Activated CD4-positive, CD25-positive, alpha-beta regulatory T cell treated with anti-CD3 and anti-CD28 coated beads, Interleukin-2, amount 50 U/mL, for 24 hours (primary cell): ENCODE measurements around the gene HPD.
A peak's percentile ranks its signal among the peaks of the same experiment; 100 is the strongest.

Experiments
- ATAC-seq, 2 donors: fragments of 150-1000 bp; cut with Tn5 transposase; one replicate each; pipeline ENCODE4 v1.10.0; 2021; ENCODE audit warnings: mild to moderate bottlenecking in 1 of 2, moderate library complexity in 1 of 2

Gene HPD

DNA sequence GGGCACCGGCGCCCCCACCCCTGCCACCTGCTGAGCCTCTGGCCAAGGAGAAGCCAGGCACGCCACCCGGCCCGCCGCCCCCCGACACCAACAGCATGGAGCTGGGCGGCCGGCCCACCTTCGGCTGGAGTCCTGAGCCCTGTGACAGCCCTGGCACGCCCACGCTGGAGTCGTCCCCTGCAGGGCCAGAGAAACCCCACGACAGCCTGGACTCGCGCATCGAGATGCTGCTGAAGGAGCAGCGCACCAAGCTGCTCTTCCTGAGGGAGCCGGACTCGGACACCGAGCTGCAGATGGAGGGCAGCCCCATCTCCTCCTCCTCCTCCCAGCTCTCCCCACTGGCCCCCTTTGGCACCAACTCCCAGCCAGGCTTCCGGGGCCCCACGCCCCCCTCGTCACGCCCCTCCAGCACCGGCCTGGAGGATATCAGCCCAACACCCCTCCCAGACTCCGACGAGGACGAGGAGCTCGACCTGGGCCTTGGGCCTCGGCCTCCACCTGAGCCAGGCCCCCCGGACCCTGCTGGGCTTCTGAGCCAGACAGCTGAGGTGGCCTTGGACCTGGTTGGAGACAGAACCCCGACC, 48.3 kb downstream of the HPD start:
- ATAC-seq: no peak

DNA sequence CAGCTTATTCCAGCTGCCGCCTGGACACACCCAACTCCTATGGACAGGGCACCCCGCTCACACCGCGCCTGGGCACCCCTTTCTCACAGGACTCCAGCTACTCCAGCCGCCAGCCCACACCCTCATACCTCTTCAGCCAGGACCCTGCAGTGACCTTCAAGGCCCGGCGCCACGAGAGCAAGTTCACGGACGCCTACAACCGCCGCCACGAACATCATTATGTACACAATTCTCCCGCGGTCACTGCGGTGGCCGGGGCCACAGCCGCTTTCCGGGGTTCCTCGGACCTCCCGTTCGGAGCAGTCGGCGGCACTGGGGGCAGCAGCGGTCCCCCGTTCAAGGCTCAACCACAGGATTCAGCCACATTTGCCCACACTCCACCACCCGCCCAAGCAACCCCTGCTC, 48.9 kb downstream of the HPD start:
- no peak for ATAC-seq

DNA sequence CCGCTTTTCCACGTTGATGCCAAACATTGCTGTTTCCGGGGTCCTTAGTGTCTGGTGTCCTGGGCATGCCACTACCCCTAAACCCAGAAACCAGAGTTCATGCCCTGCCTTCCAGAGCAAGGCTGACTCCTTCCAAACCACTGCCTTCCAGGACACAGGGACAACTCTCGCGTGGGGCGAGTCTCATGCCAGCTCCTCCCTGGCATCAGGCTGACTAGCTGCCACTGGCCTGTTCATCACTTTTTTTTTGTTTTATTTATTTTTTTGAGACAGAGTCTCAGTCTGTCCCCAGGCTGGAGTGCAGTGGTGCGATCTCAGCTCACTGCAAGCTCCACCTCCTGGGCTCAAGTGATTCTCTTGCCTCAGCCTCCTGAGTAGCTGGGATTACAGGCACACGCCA, 50.0 kb downstream of the HPD start:
- ATAC-seq: no peak

GRCh38 chr12:121807642-121808347, 50.9 kb downstream of the HPD start:
- no peak for ATAC-seq

- ATAC-seq: no peak
These were observed 51.9 kb downstream of the HPD start for GRCh38 chr12:121806546-121807423.

- no peak for ATAC-seq
These were observed 52.6 kb downstream of the HPD start for GRCh38 chr12:121806009-121806545.

DNA sequence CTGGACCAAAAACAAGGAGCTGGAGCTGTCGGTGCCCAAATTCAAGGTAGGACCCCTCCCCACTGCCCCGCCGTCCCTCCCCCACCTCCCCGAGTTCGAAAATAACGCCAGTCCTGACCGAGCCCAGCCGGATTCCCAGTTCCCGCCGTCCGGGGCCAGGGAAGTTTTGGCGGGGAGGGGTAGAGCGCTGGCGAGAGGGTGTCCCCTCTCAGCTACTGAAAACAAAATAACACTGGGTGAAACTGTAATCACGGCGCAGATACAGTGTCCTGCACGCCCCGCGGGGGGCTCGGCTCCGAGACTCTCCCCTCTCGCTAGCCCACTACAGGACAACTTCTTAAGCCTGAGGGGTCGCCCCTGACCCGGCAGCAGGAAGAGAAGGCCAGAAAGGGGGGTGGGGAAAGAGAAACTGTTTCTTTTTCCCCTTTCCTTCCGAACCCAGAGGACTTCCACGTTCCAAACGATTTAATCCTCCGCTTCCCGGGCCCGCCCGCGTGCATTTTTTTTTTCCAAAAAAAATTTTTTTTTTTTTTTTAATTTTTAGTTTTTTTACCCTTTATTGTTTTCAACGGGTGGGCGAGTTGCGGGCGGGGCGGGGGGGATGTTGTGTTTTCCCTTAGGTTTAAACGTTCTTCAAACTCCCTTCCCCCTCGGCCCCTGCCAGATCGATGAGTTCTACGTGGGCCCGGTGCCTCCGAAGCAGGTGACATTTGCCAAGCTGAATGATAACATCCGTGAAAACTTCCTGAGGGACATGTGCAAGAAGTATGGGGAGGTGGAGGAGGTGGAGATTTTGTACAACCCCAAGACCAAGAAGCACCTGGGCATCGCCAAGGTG, 53.3 kb downstream of the HPD start:
- no peak for ATAC-seq

GRCh38 chr12:121804417-121805111, 54.1 kb downstream of the HPD start:
- ATAC-seq: no peak

GRCh38 chr12:121803861-121804416, 54.7 kb downstream of the HPD start, which contains the start of gene SETD1B:
Gene SETD1B, plus strand, starts transcription at chr12:121804009. Its CDS starts 729 bp downstream, at chr12:121804738.
- ATAC-seq: no peak

DNA sequence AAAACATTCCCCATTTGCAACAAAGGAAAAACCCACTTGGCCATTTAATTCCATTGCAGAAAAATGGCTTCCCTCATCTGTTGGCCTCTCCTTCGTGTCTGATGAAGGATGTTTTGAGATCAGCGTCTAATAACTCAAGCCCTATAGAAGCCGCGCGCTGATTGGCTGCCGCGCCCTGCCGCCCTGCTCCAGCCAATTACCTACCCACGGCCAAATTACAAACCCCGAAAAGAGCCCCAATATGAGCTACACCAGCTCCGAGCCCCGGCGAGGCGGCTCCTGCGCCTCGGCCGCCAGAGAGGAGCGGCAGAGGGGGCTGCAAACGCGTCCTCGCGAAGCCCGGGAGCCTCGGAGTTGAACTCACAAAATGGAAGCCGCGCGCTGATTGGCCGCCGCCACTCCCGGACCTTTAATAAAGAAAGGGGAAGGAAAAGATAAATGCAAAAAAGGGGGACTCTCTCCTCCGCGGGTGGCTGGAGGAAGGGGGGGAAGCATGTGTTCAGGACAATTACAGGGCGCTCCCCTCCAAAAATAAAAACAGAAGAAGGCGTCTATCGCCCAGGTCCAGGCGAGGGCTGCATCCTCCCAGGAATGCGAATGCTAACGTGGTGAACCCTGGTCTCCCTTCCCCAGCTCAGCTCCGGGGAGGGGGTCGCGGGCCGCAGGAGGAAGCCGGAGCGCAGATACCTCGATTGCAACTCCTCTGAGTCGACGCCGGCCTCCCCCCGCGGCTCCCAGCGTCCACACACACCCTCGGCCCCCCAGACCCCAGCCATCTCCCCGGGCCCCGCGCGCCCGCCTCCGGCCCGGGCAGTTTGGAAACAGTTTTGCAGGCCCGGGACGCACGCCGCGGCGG, 55.6 kb downstream of the HPD start:
- peak; percentile 59 to 62 for ATAC-seq

GRCh38 chr12:121802485-121802842, 56.2 kb downstream of the HPD start:
- ATAC-seq: no peak

DNA sequence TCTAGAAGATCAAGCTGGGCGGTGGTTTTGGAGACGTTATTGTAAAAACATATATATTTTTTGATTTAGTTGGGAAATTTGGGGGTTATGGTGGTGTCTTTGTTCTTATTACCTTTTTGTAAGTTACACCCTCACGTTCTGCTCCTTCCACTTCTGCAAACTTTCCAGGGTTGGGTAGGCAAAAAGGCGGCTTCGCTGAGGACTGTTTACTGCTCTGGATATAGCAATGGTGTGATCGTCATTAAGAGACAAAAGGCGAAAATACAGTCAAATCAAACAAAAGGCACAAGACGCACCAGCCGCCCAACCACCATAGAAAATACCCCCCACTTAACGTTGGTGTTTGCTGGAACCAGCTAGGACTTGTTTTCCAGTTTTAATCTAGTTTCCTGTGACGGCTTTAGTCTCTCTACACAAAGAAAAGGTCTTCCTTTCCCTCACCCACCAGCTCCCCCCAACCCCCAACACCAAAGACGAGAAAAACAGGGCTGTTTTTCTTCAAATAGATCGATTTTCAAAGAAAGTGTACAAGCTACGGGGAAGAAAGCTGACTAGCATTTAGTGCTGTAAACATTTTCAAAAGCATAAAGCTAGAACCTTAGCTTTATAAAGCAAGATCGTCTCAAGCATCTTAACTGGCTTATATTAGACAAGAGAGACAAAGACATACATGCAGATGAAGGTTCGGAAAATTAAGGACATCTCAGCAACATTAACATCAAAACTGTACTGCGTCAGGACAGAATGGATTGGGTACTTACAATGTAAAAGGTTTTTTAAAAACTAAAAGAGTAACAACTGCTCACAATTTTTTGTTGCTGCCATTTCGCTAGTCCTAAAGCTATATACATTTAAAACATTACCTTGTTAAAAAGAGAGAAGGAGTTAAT, 56.8 kb downstream of the HPD start:
- peak; percentile 0 to 3 for ATAC-seq

DNA sequence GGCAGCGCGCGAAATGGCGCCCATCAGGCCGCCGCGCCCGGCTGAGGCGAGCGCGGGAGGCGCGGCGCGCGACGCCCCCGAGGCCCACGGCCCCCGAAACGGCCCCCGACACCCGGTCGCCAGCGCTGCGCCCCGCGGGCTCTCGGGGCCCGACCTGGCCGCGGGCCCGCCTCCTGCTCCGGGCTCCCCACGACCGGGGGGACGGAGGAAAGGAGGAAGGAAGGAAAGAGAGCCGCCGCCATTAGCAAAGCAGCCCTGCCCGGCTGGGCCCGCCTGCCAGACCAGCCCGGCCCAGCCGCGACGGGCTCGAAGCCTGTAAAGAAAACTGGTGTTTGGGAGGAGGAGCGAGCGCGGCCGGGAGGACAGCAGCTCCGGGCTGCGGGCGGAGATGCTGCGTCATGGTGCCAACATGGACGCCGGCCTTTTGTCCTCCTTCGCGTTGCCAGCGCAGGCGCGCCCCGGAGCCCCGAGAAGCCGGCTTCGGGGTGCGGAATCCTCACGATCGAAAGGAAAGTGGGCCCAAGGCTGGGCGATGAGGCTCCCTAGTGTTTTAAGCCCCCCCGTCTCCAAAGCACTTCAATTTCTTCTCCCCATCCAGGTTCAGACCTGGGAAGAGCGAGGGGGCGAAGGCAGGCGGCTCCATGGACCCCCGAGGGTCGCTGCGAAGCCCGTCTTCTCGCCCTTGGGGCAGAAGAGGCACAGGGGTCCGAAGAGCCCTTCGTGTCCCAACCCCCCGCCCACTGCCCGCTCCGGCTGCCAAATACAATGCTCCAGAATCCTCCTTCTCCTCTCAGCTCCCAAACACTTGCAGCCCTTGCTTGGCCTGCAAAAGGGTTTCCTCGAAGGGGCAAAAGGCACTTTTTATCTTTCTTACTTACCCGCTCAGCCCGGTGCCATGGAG, 57.7 kb downstream of the HPD start:
- peak; percentile 4 to 5 for ATAC-seq

DNA sequence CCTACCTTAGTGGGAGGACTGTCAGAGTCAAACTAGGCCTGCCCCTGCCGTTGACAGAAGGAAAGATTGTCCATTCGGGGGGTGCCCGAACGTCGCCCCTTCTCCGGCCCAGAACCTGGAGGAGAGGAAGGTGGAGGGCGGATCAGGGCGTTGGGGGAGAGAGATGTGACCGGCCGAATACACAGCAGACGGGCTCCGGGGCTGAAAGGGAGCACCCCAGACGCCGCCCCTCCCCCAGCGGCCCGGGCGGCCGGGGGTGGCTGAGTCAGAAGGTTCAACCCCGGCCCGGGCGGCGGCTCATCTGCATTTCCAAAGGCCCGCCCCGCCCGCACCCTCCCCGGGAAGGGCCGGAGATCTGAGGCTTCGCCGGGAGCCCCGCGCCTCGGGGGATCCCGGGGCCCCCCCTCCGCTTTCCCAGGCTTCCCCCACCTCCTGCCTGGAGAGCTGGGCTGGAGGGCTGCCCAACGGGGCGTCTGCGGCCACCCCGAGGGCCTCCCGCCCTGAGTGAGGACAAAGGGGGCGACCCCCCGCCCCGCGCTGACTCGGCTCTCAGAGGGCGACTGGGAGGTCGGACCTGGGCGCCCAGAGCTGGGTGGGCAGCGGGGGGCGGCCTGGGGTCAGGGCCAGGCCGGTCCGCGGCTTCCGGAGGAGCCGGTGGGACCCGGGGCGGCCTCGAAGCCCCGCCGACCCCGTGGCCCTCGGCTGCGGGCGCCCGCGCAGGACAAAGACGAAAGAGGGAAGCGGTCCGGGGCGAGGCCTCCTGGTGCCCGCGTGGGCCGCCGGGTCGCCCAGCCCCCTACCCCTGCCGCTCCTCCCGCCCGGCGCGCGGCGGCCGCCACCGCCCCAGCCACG, 58.6 kb downstream of the HPD start:
- ATAC-seq: peak; percentile 28 to 45

DNA sequence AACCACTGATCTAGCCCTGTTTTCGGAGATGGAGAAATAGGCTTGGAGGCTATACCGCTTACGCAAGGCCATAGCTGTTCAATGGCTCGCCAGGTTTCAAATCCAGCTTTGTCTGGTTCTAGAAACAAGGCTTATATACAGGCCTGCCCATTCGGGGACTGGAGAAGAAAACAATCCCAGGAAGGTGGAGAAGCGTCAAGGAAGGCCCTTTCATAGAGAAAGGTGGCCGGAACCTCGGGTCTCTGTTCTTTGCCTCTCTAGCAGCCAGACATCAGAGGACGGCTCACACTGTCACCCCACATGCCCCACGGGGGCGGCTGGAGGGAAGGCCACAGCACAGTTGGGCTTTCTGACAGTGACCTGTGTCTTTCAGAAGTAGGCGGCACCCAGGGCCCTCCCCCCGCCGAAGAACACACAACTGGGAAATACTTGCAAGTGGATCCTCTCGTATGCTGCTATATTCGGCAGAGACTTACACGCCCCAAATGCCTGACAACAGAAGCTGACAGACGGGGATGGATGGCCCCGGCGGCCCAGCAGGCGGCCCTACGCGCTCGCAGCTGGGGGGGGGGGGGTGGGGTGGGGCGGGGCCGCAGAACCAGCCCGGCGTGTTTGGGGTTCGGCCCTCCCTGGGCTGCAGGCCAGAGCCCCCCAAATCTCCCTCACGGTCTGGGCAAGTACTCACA, 59.4 kb downstream of the HPD start:
- ATAC-seq: peak in 1 of 2 donors; percentile 11

DNA sequence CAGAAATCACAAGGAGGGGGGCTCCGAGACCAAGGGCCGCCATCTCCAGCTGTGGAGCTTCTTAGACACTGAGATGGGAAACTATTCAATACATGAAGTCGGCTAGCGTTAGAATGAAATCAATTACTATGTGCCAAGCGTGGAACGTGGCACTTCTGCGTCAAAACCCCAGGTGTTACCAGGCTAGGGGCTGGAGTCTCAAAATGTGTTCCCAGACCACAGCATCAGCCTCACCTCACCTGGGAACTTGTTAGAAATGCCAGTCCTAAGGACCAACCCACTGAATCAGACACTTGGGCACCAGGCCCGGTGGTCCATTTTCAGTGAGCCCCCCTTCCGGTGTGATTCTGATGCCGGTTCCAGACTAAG, 59.9 kb downstream of the HPD start:
- no peak for ATAC-seq
